GM23338 (cell line): ENCODE data around the gene DEPDC5. TPM values are rescaled to one million over a fixed set of nuclear protein-coding genes. Genes with fewer than 3 reads are reported as not detected.

Experiments used
- ATAC-seq: fragments of 200-7000 bp; cut with Tn5 transposase; 3 replicates; pipeline ENCODE4 v1.9.1; 2020
- DNase-seq: peaks from one replicate; pipeline ENCODE4 v3.0.0-alpha.2; 2015; ENCODE audit warnings: low spot score
- H2AFZ ChIP-seq: fragments of 200-600 bp; sonication (generic); 2 replicates; pipeline ENCODE4 v1.8.0; 2016; ENCODE audit warnings: antibody characterized with exemption, mild to moderate bottlenecking, moderate library complexity
- H3F3A ChIP-seq: fragments of 200-600 bp; sonication (generic); replicated peaks from 2 replicates; pipeline ENCODE4 v1.8.0; 2017; ENCODE audit warnings: antibody characterized with exemption, mixed run types, low read depth
- H3K27ac ChIP-seq: fragments of 200-600 bp; sonication (generic); 2 replicates; pipeline ENCODE4 v1.6.1; 2016; ENCODE audit warnings: low read depth
- H3K27me3 ChIP-seq: fragments of 200-600 bp; sonication (generic); 2 replicates; pipeline ENCODE4 v1.8.0; 2016; ENCODE audit warnings: mild to moderate bottlenecking, mixed run types, moderate library complexity; ENCODE audit not compliant: insufficient read depth
- H3K36me3 ChIP-seq: fragments of 200-600 bp; sonication (generic); 2 replicates; pipeline ENCODE4 v1.8.0; 2016; ENCODE audit warnings: mild to moderate bottlenecking; ENCODE audit not compliant: insufficient read depth
- H3K4me1 ChIP-seq: fragments of 200-600 bp; sonication (generic); 2 replicates; pipeline ENCODE4 v1.8.0; 2016; ENCODE audit warnings: mild to moderate bottlenecking, moderate library complexity; ENCODE audit not compliant: insufficient read depth
- H3K4me2 ChIP-seq: fragments of 200-600 bp; sonication (generic); 2 replicates; pipeline ENCODE4 v1.7.1; 2017; ENCODE audit warnings: mixed run types
- H3K4me3 ChIP-seq: fragments of 200-600 bp; sonication (generic); 2 replicates; pipeline ENCODE4 v1.6.1; 2016; ENCODE audit warnings: mixed run types
- H3K79me2 ChIP-seq: fragments of 200-600 bp; sonication (generic); replicated peaks from 2 replicates; pipeline ENCODE4 v1.8.0; 2017; ENCODE audit warnings: mild to moderate bottlenecking; ENCODE audit not compliant: insufficient read depth
- H3K9me2 ChIP-seq: fragments of 200-600 bp; sonication (generic); 2 replicates; pipeline ENCODE4 v1.8.0; 2017; ENCODE audit not compliant: insufficient read depth
- H4K20me1 ChIP-seq: fragments of 200-600 bp; sonication (generic); replicated peaks from 2 replicates; pipeline ENCODE4 v1.8.0; 2017; ENCODE audit warnings: mild to moderate bottlenecking; ENCODE audit not compliant: insufficient read depth
- H3K27ac Mint-ChIP-seq: 2 replicates; pipeline ENCODE4 v1.8.0; 2020; ENCODE audit warnings: inconsistent platforms, mild to moderate bottlenecking, moderate library complexity, mixed read lengths
- H3K27me3 Mint-ChIP-seq: 3 replicates; pipeline ENCODE4 v1.8.0; 2022; ENCODE audit warnings: low read depth, mild to moderate bottlenecking, moderate library complexity, mixed read lengths, inconsistent platforms; ENCODE audit not compliant: insufficient read depth, poor library complexity
- H3K36me3 Mint-ChIP-seq: 3 replicates; pipeline ENCODE4 v1.8.0; 2021; ENCODE audit warnings: low read depth, mild to moderate bottlenecking, inconsistent platforms, moderate library complexity, mixed read lengths
- H3K4me1 Mint-ChIP-seq: 3 replicates; pipeline ENCODE4 v1.8.0; 2020; ENCODE audit warnings: mild to moderate bottlenecking, inconsistent platforms, mixed read lengths
- H3K4me3 Mint-ChIP-seq: 3 replicates; pipeline ENCODE4 v1.8.0; 2021; ENCODE audit warnings: moderate library complexity, mild to moderate bottlenecking, inconsistent platforms, mixed read lengths
- H3K9me3 Mint-ChIP-seq: 3 replicates; pipeline ENCODE4 v1.8.0; 2020; ENCODE audit warnings: moderate library complexity, mild to moderate bottlenecking, inconsistent platforms, mixed read lengths
- EZH2 ChIP-seq: fragments of 200-600 bp; sonication (generic); IDR thresholded peaks from one replicate; pipeline ENCODE4 v1.8.0; 2017; ENCODE audit warnings: antibody characterized with exemption, mild to moderate bottlenecking, low read depth; ENCODE audit not compliant: unreplicated experiment
- EZH2phosphoT487 ChIP-seq: fragments of 200-600 bp; sonication (generic); IDR thresholded peaks from one replicate; pipeline ENCODE4 v1.8.1; 2018; ENCODE audit warnings: antibody characterized with exemption; ENCODE audit not compliant: unreplicated experiment
- NANOG ChIP-seq: IDR thresholded peaks from 2 replicates; pipeline ENCODE4 v1.6.1; 2016; ENCODE audit warnings: antibody characterized with exemption, borderline replicate concordance
- STAT1 ChIP-seq: IDR thresholded peaks from one replicate; pipeline ENCODE4 v1.6.1; 2016; ENCODE audit warnings: antibody characterized with exemption; ENCODE audit not compliant: unreplicated experiment
- polyA plus RNA-seq: library from polyadenylated mRNA; unstranded; fragments of >200 nt; fragmentation: Nextera tagmentation; extraction: Ambion mirVana; gene quantifications from 2 replicates; pipeline ENCODE4 v1.2.1, GENCODE V29; 2016
- total RNA-seq: library from RNA; depleted of rRNA; stranded (reverse); fragments of >200 nt; shearing (Covaris generic); gene quantifications from 2 replicates; pipeline ENCODE4 v1.2.3, GENCODE V29; 2014
- TF ChIP-seq, protein P1 (sequence below): fragments of 250-450 bp; sonication (Bioruptor Pico); IDR thresholded peaks from 2 replicates; pipeline ENCODE4 v1.5.0; 2020; ENCODE audit warnings: mild to moderate bottlenecking, moderate library complexity
- TF ChIP-seq, protein P2 (sequence below): IDR thresholded peaks from 2 replicates; pipeline ENCODE4 v1.6.1; 2016; ENCODE audit warnings: antibody characterized with exemption

Gene DEPDC5
- total and polyA plus RNA-seq, 2 experiments from 2014 or later, result 18.7 to 19.7 TPM

- TF ChIP-seq, protein P1, sequence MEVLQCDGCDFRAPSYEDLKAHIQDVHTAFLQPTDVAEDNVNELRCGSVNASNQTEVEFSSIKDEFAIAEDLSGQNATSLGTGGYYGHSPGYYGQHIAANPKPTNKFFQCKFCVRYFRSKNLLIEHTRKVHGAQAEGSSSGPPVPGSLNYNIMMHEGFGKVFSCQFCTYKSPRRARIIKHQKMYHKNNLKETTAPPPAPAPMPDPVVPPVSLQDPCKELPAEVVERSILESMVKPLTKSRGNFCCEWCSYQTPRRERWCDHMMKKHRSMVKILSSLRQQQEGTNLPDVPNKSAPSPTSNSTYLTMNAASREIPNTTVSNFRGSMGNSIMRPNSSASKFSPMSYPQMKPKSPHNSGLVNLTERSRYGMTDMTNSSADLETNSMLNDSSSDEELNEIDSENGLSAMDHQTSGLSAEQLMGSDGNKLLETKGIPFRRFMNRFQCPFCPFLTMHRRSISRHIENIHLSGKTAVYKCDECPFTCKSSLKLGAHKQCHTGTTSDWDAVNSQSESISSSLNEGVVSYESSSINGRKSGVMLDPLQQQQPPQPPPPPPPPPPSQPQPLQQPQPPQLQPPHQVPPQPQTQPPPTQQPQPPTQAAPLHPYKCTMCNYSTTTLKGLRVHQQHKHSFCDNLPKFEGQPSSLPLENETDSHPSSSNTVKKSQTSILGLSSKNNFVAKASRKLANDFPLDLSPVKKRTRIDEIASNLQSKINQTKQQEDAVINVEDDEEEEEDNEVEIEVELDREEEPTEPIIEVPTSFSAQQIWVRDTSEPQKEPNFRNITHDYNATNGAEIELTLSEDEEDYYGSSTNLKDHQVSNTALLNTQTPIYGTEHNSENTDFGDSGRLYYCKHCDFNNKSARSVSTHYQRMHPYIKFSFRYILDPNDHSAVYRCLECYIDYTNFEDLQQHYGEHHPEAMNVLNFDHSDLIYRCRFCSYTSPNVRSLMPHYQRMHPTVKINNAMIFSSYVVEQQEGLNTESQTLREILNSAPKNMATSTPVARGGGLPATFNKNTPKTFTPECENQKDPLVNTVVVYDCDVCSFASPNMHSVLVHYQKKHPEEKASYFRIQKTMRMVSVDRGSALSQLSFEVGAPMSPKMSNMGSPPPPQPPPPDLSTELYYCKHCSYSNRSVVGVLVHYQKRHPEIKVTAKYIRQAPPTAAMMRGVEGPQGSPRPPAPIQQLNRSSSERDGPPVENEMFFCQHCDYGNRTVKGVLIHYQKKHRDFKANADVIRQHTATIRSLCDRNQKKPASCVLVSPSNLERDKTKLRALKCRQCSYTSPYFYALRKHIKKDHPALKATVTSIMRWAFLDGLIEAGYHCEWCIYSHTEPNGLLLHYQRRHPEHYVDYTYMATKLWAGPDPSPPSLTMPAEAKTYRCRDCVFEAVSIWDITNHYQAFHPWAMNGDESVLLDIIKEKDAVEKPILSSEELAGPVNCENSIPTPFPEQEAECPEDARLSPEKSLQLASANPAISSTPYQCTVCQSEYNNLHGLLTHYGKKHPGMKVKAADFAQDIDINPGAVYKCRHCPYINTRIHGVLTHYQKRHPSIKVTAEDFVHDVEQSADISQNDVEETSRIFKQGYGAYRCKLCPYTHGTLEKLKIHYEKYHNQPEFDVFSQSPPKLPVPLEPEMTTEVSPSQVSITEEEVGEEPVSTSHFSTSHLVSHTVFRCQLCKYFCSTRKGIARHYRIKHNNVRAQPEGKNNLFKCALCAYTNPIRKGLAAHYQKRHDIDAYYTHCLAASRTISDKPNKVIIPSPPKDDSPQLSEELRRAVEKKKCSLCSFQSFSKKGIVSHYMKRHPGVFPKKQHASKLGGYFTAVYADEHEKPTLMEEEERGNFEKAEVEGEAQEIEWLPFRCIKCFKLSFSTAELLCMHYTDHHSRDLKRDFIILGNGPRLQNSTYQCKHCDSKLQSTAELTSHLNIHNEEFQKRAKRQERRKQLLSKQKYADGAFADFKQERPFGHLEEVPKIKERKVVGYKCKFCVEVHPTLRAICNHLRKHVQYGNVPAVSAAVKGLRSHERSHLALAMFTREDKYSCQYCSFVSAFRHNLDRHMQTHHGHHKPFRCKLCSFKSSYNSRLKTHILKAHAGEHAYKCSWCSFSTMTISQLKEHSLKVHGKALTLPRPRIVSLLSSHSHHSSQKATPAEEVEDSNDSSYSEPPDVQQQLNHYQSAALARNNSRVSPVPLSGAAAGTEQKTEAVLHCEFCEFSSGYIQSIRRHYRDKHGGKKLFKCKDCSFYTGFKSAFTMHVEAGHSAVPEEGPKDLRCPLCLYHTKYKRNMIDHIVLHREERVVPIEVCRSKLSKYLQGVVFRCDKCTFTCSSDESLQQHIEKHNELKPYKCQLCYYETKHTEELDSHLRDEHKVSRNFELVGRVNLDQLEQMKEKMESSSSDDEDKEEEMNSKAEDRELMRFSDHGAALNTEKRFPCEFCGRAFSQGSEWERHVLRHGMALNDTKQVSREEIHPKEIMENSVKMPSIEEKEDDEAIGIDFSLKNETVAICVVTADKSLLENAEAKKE (CRISPR knock-in tag), result no peak
- TF ChIP-seq, protein P2, sequence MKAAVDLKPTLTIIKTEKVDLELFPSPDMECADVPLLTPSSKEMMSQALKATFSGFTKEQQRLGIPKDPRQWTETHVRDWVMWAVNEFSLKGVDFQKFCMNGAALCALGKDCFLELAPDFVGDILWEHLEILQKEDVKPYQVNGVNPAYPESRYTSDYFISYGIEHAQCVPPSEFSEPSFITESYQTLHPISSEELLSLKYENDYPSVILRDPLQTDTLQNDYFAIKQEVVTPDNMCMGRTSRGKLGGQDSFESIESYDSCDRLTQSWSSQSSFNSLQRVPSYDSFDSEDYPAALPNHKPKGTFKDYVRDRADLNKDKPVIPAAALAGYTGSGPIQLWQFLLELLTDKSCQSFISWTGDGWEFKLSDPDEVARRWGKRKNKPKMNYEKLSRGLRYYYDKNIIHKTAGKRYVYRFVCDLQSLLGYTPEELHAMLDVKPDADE, result no peak
- TF ChIP-seq STAT1 (no peak), EZH2 (no peak), EZH2phosphoT487 (no peak), NANOG (no peak)
Observed at GRCh38 chr22:31806751-31807150, 52.9 kb downstream of the DEPDC5 start (continued).

- Histone ChIP-seq H3K79me2 (no peaks in the 10 kb centered on the region), H3K4me2 (no peak overlapping the region), H3K4me3 (no peak overlapping the region), H3K9me2 (no peaks in the 10 kb centered on the region), H3K27ac (no peak overlapping the region), H3F3A (no peaks in the 10 kb centered on the region), H4K20me1 (no peaks in the 10 kb centered on the region), H2AFZ (no peak overlapping the region), H3K27me3 (no peaks in the 10 kb centered on the region), H3K4me1 (no peaks in the 10 kb centered on the region), H3K36me3 (peaks cover 11% of the 10 kb centered on the region; the same call in 1 of the 2 replicates)
- Mint-ChIP-seq H3K4me3 (no peak overlapping the region), H3K9me3 (no peaks in the 10 kb centered on the region), H3K27me3 (peaks cover 3% of the 10 kb centered on the region), H3K27ac (no peak overlapping the region), H3K36me3 (peaks cover 41% of the 10 kb centered on the region), H3K4me1 (no peaks in the 10 kb centered on the region)
- no peak for DNase-seq
- ATAC-seq, result no peak
- TF ChIP-seq, protein P1 (CRISPR knock-in tag), result no peak
Observed at GRCh38 chr22:31812977-31813605, 59.3 kb downstream of the DEPDC5 start.
